Left ventricle myocardium inferior (tissue), 1 donor: Measurements from ENCODE around the gene SERPINC1. TPM values are rescaled to one million over a fixed set of nuclear protein-coding genes. Genes with fewer than 3 reads are reported as not detected.

Experiments used
- DNase-seq: peaks from one replicate; pipeline ENCODE4 v3.0.0-alpha.2; 2020
- H3K27ac ChIP-seq: fragments of 200-600 bp; replicated peaks from 2 replicates; pipeline ENCODE4 v1.8.0; 2021
- H3K27me3 ChIP-seq: fragments of 200-600 bp; 2 replicates; pipeline ENCODE4 v1.8.0; 2021; ENCODE audit warnings: low read depth
- H3K36me3 ChIP-seq: fragments of 200-600 bp; 2 replicates; pipeline ENCODE4 v1.8.0; 2021
- H3K4me1 ChIP-seq: fragments of 200-600 bp; 2 replicates; pipeline ENCODE4 v1.8.0; 2021
- H3K4me3 ChIP-seq: fragments of 200-600 bp; 2 replicates; pipeline ENCODE4 v1.8.0; 2021; ENCODE audit warnings: mild to moderate bottlenecking, moderate library complexity
- H3K9me3 ChIP-seq: fragments of 200-600 bp; replicated peaks from 2 replicates; pipeline ENCODE4 v1.8.0; 2021
- intact Hi-C: fragments of 100-400 bp; cut with micrococcal nuclease; formaldehyde crosslinking; loops from one replicate; pipeline ENCODE4 v1.11.0; 2022
- total RNA-seq: library from RNA; stranded (reverse); fragmentation: NEBNext Ultra II Directional; extraction: Animal tissue kit (Norgen Biotek cat#: 25700); gene quantifications from one replicate; pipeline ENCODE4 v1.2.1, GENCODE V29; 2021
- TF ChIP-seq, protein P1 (sequence below): fragments of 200-600 bp; IDR thresholded peaks from 2 replicates; pipeline ENCODE4 v1.8.0; 2021; ENCODE audit warnings: antibody characterized with exemption, mild to moderate bottlenecking, borderline replicate concordance
- donor health status: DM: no; HTN: yes; CAD: no; lungs with severe emphysema.

Gene SERPINC1
- total RNA-seq, 1 donor from 2014 or later = not detected

DNA sequence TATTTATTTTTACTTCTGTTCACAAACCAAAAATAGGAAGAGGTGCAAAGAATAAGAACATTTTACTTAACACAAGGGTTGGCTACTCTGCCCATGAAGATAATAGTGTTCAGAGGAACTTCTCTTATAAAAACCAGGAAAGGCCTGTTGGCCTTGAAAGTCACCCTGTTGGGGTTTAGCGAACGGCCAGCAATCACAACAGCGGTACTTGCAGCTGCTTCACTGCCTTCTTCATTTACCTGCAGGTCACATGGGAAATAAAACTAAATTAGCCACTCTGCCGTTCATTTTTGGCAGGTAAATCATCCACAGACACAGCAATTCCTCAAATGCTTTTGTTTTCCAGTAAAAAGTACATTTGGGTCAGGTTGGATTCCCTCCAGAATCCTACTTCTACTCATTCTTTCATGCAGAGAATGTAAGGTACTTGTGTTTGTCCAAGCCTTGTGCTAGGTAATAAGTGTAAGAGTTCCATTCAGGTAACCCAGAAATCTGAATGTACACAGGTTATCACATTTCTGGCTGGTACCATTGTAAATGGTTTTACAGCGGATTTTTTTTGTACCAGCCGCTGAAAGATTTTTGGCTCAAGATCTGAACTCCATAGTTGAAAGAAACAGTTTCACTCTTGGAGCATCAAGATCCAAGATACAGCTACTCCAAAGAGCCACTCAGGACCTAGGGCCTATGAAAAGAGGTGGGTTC, 13.1 kb downstream of the SERPINC1 start:
- intact Hi-C loops = no loop called here
- Histone ChIP-seq H3K4me3 (no peak overlapping the region), H3K4me1 (no peaks in the 10 kb centered on the region), H3K36me3 (peaks cover 14% of the 10 kb centered on the region), H3K27me3 (no peaks in the 10 kb centered on the region), H3K27ac (no peak overlapping the region), H3K9me3 (no peaks in the 10 kb centered on the region)
- no peak for DNase-seq
- TF ChIP-seq, protein P1, sequence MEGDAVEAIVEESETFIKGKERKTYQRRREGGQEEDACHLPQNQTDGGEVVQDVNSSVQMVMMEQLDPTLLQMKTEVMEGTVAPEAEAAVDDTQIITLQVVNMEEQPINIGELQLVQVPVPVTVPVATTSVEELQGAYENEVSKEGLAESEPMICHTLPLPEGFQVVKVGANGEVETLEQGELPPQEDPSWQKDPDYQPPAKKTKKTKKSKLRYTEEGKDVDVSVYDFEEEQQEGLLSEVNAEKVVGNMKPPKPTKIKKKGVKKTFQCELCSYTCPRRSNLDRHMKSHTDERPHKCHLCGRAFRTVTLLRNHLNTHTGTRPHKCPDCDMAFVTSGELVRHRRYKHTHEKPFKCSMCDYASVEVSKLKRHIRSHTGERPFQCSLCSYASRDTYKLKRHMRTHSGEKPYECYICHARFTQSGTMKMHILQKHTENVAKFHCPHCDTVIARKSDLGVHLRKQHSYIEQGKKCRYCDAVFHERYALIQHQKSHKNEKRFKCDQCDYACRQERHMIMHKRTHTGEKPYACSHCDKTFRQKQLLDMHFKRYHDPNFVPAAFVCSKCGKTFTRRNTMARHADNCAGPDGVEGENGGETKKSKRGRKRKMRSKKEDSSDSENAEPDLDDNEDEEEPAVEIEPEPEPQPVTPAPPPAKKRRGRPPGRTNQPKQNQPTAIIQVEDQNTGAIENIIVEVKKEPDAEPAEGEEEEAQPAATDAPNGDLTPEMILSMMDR = no peak

DNA sequence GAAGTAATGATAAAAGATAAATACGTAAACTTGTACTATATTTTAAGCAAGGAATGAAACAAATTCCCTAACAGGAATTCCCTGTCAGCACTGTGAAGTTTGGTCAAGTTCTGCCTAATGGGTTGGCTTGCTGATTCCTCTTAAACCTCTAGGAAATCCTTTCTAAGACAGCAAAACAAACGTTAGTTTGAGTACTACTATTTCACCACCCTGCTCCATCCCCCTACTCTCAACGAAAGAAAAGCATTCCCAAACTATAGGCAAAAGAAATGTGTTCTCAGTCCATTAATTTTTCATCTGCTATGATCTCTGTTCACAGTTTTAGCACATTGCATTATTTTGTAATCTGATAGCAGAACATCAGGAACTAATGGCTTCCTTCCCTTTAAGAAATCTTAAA, 16.1 kb downstream of the SERPINC1 start:
- Histone ChIP-seq H3K27me3 (no peaks in the 10 kb centered on the region), H3K27ac (no peak overlapping the region)
- intact Hi-C loops = no loop called here

DNA sequence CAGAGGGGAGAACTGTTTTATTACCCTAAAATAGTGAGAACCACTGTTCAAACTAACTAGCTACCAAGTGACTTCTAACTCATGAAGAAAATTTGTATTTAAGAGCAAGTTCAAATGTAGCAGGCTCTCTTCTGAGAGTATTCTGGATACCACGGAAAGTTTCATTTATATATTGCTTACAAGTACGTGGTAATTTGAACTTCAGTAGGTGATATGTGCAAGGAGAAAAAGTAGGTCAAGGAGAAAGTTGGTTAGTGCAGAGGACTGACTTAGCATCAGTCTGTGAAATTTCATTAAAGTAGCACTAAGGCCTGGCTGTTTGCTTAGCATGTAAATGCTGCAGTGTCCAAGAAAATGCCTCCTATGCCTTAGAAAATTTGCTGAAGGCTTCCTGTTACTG, 16.7 kb downstream of the SERPINC1 start:
- no peaks in the 10 kb centered on the region for H3K36me3 ChIP-seq
- no peak for DNase-seq
- no peaks in the 10 kb centered on the region for H3K9me3 ChIP-seq

More for the DNA sequence above, 16.1 kb downstream of the SERPINC1 start:
- no peak overlapping the region for H3K4me3 ChIP-seq
- no peaks in the 10 kb centered on the region for H3K36me3 ChIP-seq
- H3K4me1 ChIP-seq = no peaks in the 10 kb centered on the region
- TF ChIP-seq, protein P1 = no peak
- H3K9me3 ChIP-seq = no peaks in the 10 kb centered on the region
- no peak for DNase-seq

DNA sequence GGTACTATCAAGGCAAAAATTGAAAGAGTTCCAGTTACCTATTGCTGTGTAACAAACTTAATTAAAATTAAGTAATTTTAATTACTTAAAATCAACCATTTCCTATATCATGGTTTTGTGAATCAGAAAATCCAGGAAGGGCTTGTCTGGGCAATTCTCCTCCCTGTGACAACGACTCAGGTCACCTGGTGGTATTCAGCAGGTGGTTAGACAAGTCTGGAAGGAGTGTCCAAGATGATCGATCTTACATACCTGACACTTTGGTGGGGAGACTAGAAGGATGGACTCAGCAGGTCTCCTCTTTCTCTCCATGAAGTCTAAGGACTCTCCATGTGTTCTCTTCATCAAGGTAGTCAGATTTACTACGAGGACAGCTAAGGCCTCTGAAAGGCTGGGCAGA, 22.9 kb downstream of the SERPINC1 start:
- H3K4me3 ChIP-seq = no peak overlapping the region
- H3K36me3 ChIP-seq = peaks cover 6% of the 10 kb centered on the region
- no peak overlapping the region for H3K27ac ChIP-seq
- TF ChIP-seq, protein P1 = no peak
- no peaks in the 10 kb centered on the region for H3K9me3 ChIP-seq
- no peaks in the 10 kb centered on the region for H3K27me3 ChIP-seq
- intact Hi-C loops = no loop called here
- no peaks in the 10 kb centered on the region for H3K4me1 ChIP-seq
- DNase-seq = no peak

More for the DNA sequence above, 16.7 kb downstream of the SERPINC1 start:
- intact Hi-C loops = no loop called here
- Histone ChIP-seq H3K4me1 (no peaks in the 10 kb centered on the region), H3K27ac (no peak overlapping the region), H3K27me3 (no peaks in the 10 kb centered on the region), H3K4me3 (no peak overlapping the region)
- TF ChIP-seq, protein P1 = no peak

DNA sequence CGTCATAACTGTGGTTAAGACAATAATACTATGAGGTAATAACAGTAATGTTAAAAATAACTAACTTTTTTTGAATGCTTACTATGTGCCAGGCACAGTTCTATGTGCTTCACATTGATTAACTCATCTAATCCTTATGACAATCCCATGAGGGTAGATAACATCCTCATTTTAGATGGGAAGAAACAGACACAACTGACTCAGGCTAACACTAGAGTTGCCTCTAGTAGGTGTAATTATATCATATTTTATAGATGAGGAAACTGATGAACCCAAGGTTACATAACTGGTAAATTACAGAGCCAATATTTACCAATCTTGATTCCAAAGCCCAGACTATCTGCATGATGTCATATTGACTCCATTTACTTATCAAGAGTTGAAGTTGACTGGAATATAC, 23.5 kb downstream of the SERPINC1 start:
- Histone ChIP-seq H3K4me3 (no peak overlapping the region), H3K4me1 (no peaks in the 10 kb centered on the region), H3K27me3 (no peaks in the 10 kb centered on the region), H3K27ac (no peak overlapping the region), H3K36me3 (peaks cover 6% of the 10 kb centered on the region), H3K9me3 (no peaks in the 10 kb centered on the region)
- intact Hi-C loops = no loop called here
- DNase-seq = no peak
- TF ChIP-seq, protein P1 = no peak
